T-helper 2 cell treated with Interferon-gamma antibody and Interleukin-4, amounts not matched to agents 5 μg/mL and 100 μg/mL, for 36 hours (primary cell): ENCODE results near the gene SLC29A1.
A peak's percentile ranks its signal among the peaks of the same experiment; 100 is the strongest.

Experiments
- DNase-seq: peaks from one replicate; pipeline ENCODE4 v3.0.0; 2021; ENCODE audit warnings: low spot score
- H3K27ac Mint-ChIP-seq: one replicate; pipeline ENCODE4 v1.8.0; 2021; ENCODE audit warnings: mild to moderate bottlenecking, mixed read lengths
- H3K27me3 Mint-ChIP-seq: one replicate; pipeline ENCODE4 v1.8.0; 2021; ENCODE audit warnings: low read depth, mixed read lengths
- H3K36me3 Mint-ChIP-seq: one replicate; pipeline ENCODE4 v1.8.0; 2021; ENCODE audit warnings: low read depth, mixed read lengths
- H3K4me1 Mint-ChIP-seq: one replicate; pipeline ENCODE4 v1.8.0; 2021; ENCODE audit warnings: low read depth, mixed read lengths
- H3K4me3 Mint-ChIP-seq: one replicate; pipeline ENCODE4 v1.8.0; 2022; ENCODE audit warnings: mild to moderate bottlenecking, moderate library complexity, mixed read lengths
- H3K9me3 Mint-ChIP-seq: one replicate; pipeline ENCODE4 v1.8.0; 2021; ENCODE audit warnings: mixed read lengths

Gene SLC29A1

DNA sequence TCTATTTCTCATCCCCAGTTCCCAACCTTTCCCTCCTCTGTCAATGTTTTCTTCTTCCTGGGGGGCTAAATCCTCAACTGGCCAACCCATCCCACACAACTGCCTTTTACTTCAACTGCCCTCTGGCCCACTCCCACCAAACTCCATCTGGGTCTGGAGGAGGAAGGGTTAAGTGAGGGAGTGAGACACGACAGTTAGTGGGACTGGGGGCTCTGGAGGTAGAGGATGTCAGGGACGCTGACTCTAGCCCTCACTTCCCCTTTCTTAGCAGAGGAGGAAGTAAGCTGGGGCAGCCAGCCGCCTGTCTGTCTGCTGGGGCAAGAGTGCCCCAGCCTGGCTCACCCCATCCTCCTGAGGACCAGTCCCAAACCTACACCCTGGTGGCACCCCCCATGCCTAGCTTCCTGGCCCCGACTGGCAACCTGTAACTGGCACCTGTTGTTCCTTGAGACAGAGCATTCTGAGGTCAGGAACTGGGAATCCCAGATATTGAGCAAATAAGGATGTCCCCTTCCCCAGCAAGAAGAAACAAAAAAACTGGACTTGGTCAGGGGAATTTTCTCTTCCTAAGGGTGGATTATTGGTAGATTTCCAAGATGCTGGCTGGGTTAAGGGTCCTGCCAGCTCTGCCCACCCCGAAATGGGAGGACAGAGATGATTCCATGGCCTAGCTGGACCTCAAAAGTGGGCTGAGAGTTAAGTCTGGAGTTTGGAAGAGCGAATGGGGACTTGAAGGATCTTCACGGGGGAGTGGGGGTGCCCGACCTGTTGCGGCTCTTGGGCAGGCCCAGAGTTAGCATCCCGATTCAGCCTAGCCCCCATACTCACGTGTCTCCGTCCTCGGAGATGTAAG lies 41.0 kb downstream of the SLC29A1 start:
- Mint-ChIP-seq H3K4me3 (peak overlapping the region; percentile 97), H3K36me3 (peaks cover 27% of the 10 kb centered on the region), H3K27me3 (peaks cover 10% of the 10 kb centered on the region), H3K9me3 (no peaks in the 10 kb centered on the region), H3K27ac (peak overlapping the region; percentile 93), H3K4me1 (peaks cover 40% of the 10 kb centered on the region)
- no peak for DNase-seq

- peaks cover 18% of the 10 kb centered on the region for H3K27me3 Mint-ChIP-seq
- no peaks in the 10 kb centered on the region for H3K9me3 Mint-ChIP-seq
- peak within 1 kb of the TSS; percentile 97 for H3K4me3 Mint-ChIP-seq
- H3K36me3 Mint-ChIP-seq, result peaks cover 21% of the 10 kb centered on the region
- H3K27ac Mint-ChIP-seq, result peak within 1 kb of the TSS; percentile 93
- peak; percentile 95 for DNase-seq
- peaks cover 42% of the 10 kb centered on the region for H3K4me1 Mint-ChIP-seq
Observed at GRCh38 chr6:44265007-44265721, 41.8 kb downstream of the SLC29A1 start, which contains the start of gene NFKBIE. Gene NFKBIE, minus strand, starts transcription at chr6:44265551. Its CDS starts 205 bp downstream, at chr6:44265346.

GRCh38 chr6:44265722-44266233 lies 42.4 kb downstream of the SLC29A1 start:
- Mint-ChIP-seq H3K4me1 (peaks cover 42% of the 10 kb centered on the region), H3K4me3 (peak overlapping the region; percentile 87), H3K27ac (peak overlapping the region; percentile 93)

DNA sequence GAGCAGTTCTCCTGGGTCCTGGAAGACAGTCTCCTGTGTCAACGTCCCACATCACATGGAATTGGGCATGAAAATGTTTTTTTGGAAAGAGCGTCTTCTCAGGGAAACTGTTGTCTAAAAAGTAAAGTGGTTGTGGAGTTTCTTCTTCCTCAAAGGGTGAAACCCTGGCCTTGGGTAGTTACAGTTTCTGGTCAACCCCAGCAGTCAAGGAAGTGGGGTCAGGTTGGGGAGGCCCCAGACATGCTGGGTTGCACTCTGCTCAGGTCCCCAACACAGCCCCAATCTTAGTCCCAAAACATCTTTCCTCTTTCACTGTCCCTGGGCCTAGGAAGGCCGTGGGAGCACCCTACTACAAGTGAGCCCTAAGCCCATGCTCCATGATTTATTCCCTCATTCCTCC lies 43.0 kb downstream of the SLC29A1 start:
- H3K4me1 Mint-ChIP-seq, result peaks cover 39% of the 10 kb centered on the region
- H3K36me3 Mint-ChIP-seq, result peaks cover 16% of the 10 kb centered on the region

More at GRCh38 chr6:44265722-44266233, 42.4 kb downstream of the SLC29A1 start:
- Mint-ChIP-seq H3K9me3 (no peaks in the 10 kb centered on the region), H3K27me3 (peaks cover 18% of the 10 kb centered on the region), H3K36me3 (peaks cover 21% of the 10 kb centered on the region)
- DNase-seq, result no peak

DNA sequence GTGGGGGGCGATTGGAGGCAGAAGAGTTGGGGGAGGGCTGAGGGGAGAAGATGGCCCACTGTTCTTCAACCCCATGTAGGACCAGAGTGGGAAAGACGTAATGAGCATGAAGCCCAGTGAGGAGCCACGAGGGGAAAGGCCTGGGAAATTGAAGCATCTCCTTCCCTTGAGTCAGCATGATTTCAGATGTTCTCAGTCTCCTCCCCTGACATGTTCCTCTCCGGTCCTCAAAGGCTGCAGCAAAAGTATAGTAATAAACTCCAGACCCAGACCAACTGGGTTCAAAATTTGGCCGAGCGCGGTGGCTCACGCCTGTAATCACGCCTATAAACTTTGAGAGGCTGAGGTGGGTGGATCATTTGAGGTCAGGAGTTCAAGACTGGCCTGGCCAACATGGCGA lies 43.9 kb downstream of the SLC29A1 start:
- peaks cover 16% of the 10 kb centered on the region for H3K36me3 Mint-ChIP-seq
- no peak for DNase-seq
- H3K27ac Mint-ChIP-seq, result no peak overlapping the region
- H3K9me3 Mint-ChIP-seq, result no peaks in the 10 kb centered on the region
- H3K27me3 Mint-ChIP-seq, result peaks cover 32% of the 10 kb centered on the region
- H3K4me1 Mint-ChIP-seq, result peaks cover 35% of the 10 kb centered on the region
- no peak overlapping the region for H3K4me3 Mint-ChIP-seq

More for the DNA sequence above, 43.0 kb downstream of the SLC29A1 start:
- Mint-ChIP-seq H3K9me3 (no peaks in the 10 kb centered on the region), H3K27me3 (peaks cover 23% of the 10 kb centered on the region), H3K27ac (peak overlapping the region; percentile 68), H3K4me3 (peak overlapping the region; percentile 87)
- DNase-seq, result no peak

DNA sequence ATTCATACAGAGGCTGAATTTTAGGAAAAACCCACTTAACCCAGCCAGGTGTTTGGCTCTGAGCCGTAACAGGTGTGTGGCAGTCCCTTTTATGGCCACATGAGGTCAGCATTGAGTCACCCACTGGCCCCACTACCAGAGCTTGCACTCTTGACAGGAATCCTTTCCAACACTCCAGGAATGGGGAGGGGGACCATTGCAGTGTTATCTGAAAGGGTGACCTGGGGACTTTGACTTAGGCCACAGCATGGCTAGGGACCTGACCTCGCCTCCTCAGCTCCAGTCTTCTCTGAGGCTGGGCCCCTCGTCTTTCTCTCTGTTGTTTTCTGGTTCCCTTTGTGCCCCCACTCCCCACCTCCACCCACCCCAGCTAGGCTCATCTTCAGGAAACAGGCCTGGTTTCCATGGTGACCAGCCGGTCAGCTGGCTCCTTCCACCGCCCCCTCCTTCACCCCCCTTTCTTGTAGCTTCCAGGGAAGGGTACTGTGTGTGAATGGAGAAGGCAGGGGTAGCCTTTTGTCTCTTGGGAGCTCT lies 44.8 kb downstream of the SLC29A1 start:
- DNase-seq, result peak; percentile 46
- Mint-ChIP-seq H3K4me1 (peaks cover 27% of the 10 kb centered on the region), H3K9me3 (no peaks in the 10 kb centered on the region), H3K27me3 (peaks cover 41% of the 10 kb centered on the region), H3K27ac (no peak overlapping the region), H3K4me3 (no peak overlapping the region), H3K36me3 (peaks cover 7% of the 10 kb centered on the region)

DNA sequence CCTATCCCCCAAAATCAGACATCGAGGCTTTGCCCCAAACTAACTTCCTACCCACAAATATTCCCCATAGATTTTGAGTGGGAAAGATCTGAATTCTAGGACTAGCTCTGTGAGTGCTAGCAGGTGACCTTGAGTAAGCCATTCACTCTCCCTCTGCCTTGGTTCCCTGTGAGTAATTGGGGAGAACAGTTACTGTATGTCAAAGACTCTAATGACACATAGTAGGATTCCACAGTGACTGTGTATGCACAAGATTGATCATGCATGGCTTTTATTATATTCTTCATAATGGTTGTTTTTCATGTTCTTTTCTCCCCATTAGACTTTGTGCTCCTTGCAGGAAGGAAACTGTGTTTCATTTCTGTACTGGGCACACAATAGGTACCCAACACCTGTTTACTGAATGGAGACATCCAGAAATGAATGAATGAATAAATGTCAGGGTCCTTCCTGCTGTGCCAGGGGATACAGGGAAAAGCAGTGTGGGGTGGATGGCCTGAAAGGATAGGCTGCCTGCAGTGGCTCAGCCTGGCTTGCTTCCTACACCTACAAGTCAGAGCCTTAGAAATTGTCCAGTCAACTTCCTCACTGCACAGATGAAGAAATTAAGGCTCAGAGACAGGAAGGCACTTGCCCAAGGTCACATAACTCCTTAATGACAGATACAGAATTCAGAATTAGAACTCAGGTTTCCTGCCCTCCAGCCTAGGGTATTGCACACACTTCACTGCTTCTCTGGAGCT lies 46.0 kb downstream of the SLC29A1 start:
- peak overlapping the region; percentile 44 for H3K4me3 Mint-ChIP-seq
- H3K27me3 Mint-ChIP-seq, result peaks cover 49% of the 10 kb centered on the region
- no peak overlapping the region for H3K27ac Mint-ChIP-seq
- no peaks in the 10 kb centered on the region for H3K9me3 Mint-ChIP-seq
- H3K4me1 Mint-ChIP-seq, result peaks cover 15% of the 10 kb centered on the region
- DNase-seq, result no peak
- no peaks in the 10 kb centered on the region for H3K36me3 Mint-ChIP-seq

DNA sequence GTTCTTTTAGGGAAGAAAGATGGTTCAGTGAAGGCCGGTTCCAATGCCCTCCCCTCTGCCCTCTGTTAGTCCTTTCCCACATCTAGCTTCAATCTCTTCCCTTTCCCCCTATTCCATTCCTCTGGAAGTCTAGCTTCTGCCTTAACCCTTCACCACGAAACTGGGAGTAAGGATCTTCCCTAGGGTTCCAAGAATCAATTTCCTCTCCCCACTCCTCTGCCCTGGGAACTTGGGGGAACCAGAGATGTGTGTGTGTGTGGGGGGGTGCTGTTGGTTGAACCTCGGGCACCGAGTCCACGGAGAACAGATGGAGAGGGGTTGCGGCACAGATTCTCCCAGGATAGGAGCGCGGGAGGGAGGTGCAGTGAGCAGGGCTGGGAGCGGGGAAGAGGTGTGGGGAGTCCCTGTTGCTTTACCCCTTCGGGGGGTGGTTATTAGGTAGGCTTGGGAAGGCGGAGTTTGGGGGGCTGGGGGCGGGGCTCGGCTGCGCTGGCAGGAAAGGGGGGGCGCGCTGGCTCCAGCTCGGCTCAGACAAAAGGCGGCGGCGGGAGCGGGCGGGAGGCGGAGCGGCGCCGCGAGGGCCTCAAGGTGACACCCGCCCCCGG lies 46.6 kb downstream of the SLC29A1 start, which contains the start of gene TMEM151B:
Gene TMEM151B, plus strand, starts transcription at position 530 of the 605 bp plus-strand sequence. CDS start 293 bp downstream, outside the sequence.
- H3K27ac Mint-ChIP-seq, result no peak within 1 kb of the TSS
- peaks cover 17% of the 10 kb centered on the region for H3K4me1 Mint-ChIP-seq
- DNase-seq, result no peak
- peaks cover 56% of the 10 kb centered on the region for H3K27me3 Mint-ChIP-seq
- H3K4me3 Mint-ChIP-seq, result peak within 1 kb of the TSS; percentile 49
- H3K9me3 Mint-ChIP-seq, result no peaks in the 10 kb centered on the region
- no peaks in the 10 kb centered on the region for H3K36me3 Mint-ChIP-seq

DNA sequence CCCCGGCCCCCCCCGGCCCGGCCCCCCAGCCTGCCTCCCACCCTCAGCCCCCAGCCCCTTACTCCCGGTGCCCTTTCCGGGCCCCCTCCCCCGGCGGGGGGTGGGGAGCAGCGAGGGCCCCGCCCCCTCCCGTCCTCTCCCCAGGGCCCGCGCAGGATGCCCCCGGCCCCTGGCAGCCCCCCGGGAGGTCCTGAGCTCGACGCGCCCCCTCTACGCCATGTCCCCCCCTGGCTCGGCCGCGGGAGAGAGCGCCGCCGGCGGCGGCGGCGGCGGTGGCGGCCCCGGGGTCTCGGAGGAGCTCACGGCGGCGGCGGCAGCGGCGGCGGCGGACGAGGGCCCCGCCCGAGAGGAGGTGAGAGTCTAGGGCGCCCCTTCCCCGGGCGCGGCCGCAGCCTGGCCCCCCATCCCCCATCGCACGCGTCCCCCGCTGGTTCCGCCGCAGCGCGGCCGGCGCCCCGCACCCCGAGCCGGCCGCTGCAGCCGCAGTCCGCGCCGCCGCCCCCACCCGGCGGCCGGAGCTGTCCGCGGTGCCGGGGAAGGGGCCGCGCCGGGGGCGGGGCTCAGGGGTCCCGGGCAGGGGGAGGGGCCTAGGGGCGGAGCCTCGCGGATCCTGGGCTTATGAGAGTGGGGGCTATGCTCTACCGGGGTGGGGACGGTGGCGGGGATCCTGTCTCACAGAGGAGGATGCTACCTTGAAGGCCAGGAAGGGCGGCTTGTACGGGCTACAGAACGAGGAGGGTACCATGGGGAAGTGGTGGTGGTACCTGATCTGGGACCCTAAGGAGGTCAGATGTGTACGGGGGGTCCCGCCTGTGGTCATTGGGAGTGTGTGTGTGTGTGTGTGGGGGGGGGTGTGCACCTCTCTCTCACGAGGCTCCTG lies 47.4 kb downstream of the SLC29A1 start:
- H3K27ac Mint-ChIP-seq, result no peak overlapping the region
- peaks cover 57% of the 10 kb centered on the region for H3K27me3 Mint-ChIP-seq
- H3K4me1 Mint-ChIP-seq, result peaks cover 15% of the 10 kb centered on the region
- H3K36me3 Mint-ChIP-seq, result no peaks in the 10 kb centered on the region
- no peak for DNase-seq
- peak overlapping the region; percentile 49 for H3K4me3 Mint-ChIP-seq
- no peaks in the 10 kb centered on the region for H3K9me3 Mint-ChIP-seq

DNA sequence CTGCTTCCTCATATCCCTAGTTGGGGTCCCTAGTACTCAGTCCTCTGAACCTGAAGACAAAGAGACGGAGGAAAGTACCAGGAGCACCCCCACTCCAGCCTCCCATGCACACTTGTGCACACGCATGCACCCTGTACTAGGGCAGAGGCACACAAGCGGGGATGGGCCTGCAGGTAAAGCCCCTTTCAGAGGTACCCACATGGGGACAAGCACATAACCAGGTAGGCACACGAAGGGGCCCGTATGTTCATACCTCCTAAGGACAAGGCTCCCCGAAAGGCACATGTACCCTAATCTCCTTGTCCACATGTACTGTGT lies 48.0 kb downstream of the SLC29A1 start:
- DNase-seq, result no peak
- peak overlapping the region; percentile 49 for H3K4me3 Mint-ChIP-seq
- H3K27me3 Mint-ChIP-seq, result peaks cover 57% of the 10 kb centered on the region
- no peaks in the 10 kb centered on the region for H3K9me3 Mint-ChIP-seq
- H3K36me3 Mint-ChIP-seq, result no peaks in the 10 kb centered on the region
- peaks cover 11% of the 10 kb centered on the region for H3K4me1 Mint-ChIP-seq
- no peak overlapping the region for H3K27ac Mint-ChIP-seq

- H3K4me1 Mint-ChIP-seq, result peaks cover 6% of the 10 kb centered on the region
- H3K36me3 Mint-ChIP-seq, result no peaks in the 10 kb centered on the region
- no peak for DNase-seq
- H3K4me3 Mint-ChIP-seq, result no peak overlapping the region
- no peaks in the 10 kb centered on the region for H3K9me3 Mint-ChIP-seq
- H3K27ac Mint-ChIP-seq, result no peak overlapping the region
- H3K27me3 Mint-ChIP-seq, result peaks cover 61% of the 10 kb centered on the region
Observed at GRCh38 chr6:44271914-44272313, 48.5 kb downstream of the SLC29A1 start.

- peaks cover 67% of the 10 kb centered on the region for H3K27me3 Mint-ChIP-seq
- no peaks in the 10 kb centered on the region for H3K36me3 Mint-ChIP-seq
- no peak for DNase-seq
- no peak overlapping the region for H3K4me3 Mint-ChIP-seq
- no peaks in the 10 kb centered on the region for H3K9me3 Mint-ChIP-seq
- peaks cover 5% of the 10 kb centered on the region for H3K4me1 Mint-ChIP-seq
- H3K27ac Mint-ChIP-seq, result no peak overlapping the region
Observed at GRCh38 chr6:44272529-44272928, 49.1 kb downstream of the SLC29A1 start.
